GM23338 (cell line): Measurements from ENCODE around the gene CIZ1. TPM values are rescaled to one million over a fixed set of nuclear protein-coding genes. Genes with fewer than 3 reads are reported as not detected.

Experiments
- ATAC-seq: fragments of 200-7000 bp; cut with Tn5 transposase; 3 replicates; pipeline ENCODE4 v1.9.1; 2020
- DNase-seq: peaks from one replicate; pipeline ENCODE4 v3.0.0-alpha.2; 2015; ENCODE audit warnings: low spot score
- H2AFZ ChIP-seq: fragments of 200-600 bp; sonication (generic); 2 replicates; pipeline ENCODE4 v1.8.0; 2016; ENCODE audit warnings: antibody characterized with exemption, mild to moderate bottlenecking, moderate library complexity
- H3F3A ChIP-seq: fragments of 200-600 bp; sonication (generic); replicated peaks from 2 replicates; pipeline ENCODE4 v1.8.0; 2017; ENCODE audit warnings: antibody characterized with exemption, mixed run types, low read depth
- H3K27ac ChIP-seq: fragments of 200-600 bp; sonication (generic); 2 replicates; pipeline ENCODE4 v1.6.1; 2016; ENCODE audit warnings: low read depth
- H3K27me3 ChIP-seq: fragments of 200-600 bp; sonication (generic); 2 replicates; pipeline ENCODE4 v1.8.0; 2016; ENCODE audit warnings: mild to moderate bottlenecking, mixed run types, moderate library complexity; ENCODE audit not compliant: insufficient read depth
- H3K36me3 ChIP-seq: fragments of 200-600 bp; sonication (generic); 2 replicates; pipeline ENCODE4 v1.8.0; 2016; ENCODE audit warnings: mild to moderate bottlenecking; ENCODE audit not compliant: insufficient read depth
- H3K4me1 ChIP-seq: fragments of 200-600 bp; sonication (generic); 2 replicates; pipeline ENCODE4 v1.8.0; 2016; ENCODE audit warnings: mild to moderate bottlenecking, moderate library complexity; ENCODE audit not compliant: insufficient read depth
- H3K4me2 ChIP-seq: fragments of 200-600 bp; sonication (generic); 2 replicates; pipeline ENCODE4 v1.7.1; 2017; ENCODE audit warnings: mixed run types
- H3K4me3 ChIP-seq: fragments of 200-600 bp; sonication (generic); 2 replicates; pipeline ENCODE4 v1.6.1; 2016; ENCODE audit warnings: mixed run types
- H3K79me2 ChIP-seq: fragments of 200-600 bp; sonication (generic); replicated peaks from 2 replicates; pipeline ENCODE4 v1.8.0; 2017; ENCODE audit warnings: mild to moderate bottlenecking; ENCODE audit not compliant: insufficient read depth
- H3K9me2 ChIP-seq: fragments of 200-600 bp; sonication (generic); 2 replicates; pipeline ENCODE4 v1.8.0; 2017; ENCODE audit not compliant: insufficient read depth
- H4K20me1 ChIP-seq: fragments of 200-600 bp; sonication (generic); replicated peaks from 2 replicates; pipeline ENCODE4 v1.8.0; 2017; ENCODE audit warnings: mild to moderate bottlenecking; ENCODE audit not compliant: insufficient read depth
- H3K27ac Mint-ChIP-seq: 2 replicates; pipeline ENCODE4 v1.8.0; 2020; ENCODE audit warnings: inconsistent platforms, mild to moderate bottlenecking, moderate library complexity, mixed read lengths
- H3K27me3 Mint-ChIP-seq: 3 replicates; pipeline ENCODE4 v1.8.0; 2022; ENCODE audit warnings: low read depth, mild to moderate bottlenecking, moderate library complexity, mixed read lengths, inconsistent platforms; ENCODE audit not compliant: insufficient read depth, poor library complexity
- H3K36me3 Mint-ChIP-seq: 3 replicates; pipeline ENCODE4 v1.8.0; 2021; ENCODE audit warnings: low read depth, mild to moderate bottlenecking, inconsistent platforms, moderate library complexity, mixed read lengths
- H3K4me1 Mint-ChIP-seq: 3 replicates; pipeline ENCODE4 v1.8.0; 2020; ENCODE audit warnings: mild to moderate bottlenecking, inconsistent platforms, mixed read lengths
- H3K4me3 Mint-ChIP-seq: 3 replicates; pipeline ENCODE4 v1.8.0; 2021; ENCODE audit warnings: moderate library complexity, mild to moderate bottlenecking, inconsistent platforms, mixed read lengths
- H3K9me3 Mint-ChIP-seq: 3 replicates; pipeline ENCODE4 v1.8.0; 2020; ENCODE audit warnings: moderate library complexity, mild to moderate bottlenecking, inconsistent platforms, mixed read lengths
- CREB1 ChIP-seq: fragments of 250-450 bp; sonication (Bioruptor Pico); IDR thresholded peaks from 2 replicates; pipeline ENCODE4 v1.5.0; 2020; ENCODE audit warnings: low read depth, mild to moderate bottlenecking, moderate library complexity
- CTCF ChIP-seq, 2 experiments: fragments of 200-600 bp in 1 of 2; sonication (generic) in 1 of 2; conservative IDR thresholded peaks; 2 replicates each; pipeline versions ENCODE4 v1.5.1 to v1.6.1; 2016 to 2017; ENCODE audit warnings: antibody characterized with exemption in 2 of 2, low read depth in 2 of 2, mild to moderate bottlenecking in 2 of 2, moderate library complexity in 1 of 2
- ETS1 ChIP-seq: IDR thresholded peaks from 2 replicates; pipeline ENCODE4 v1.6.1; 2016; ENCODE audit warnings: antibody characterized with exemption
- EZH2 ChIP-seq: fragments of 200-600 bp; sonication (generic); IDR thresholded peaks from one replicate; pipeline ENCODE4 v1.8.0; 2017; ENCODE audit warnings: antibody characterized with exemption, mild to moderate bottlenecking, low read depth; ENCODE audit not compliant: unreplicated experiment
- EZH2phosphoT487 ChIP-seq: fragments of 200-600 bp; sonication (generic); IDR thresholded peaks from one replicate; pipeline ENCODE4 v1.8.1; 2018; ENCODE audit warnings: antibody characterized with exemption; ENCODE audit not compliant: unreplicated experiment
- NANOG ChIP-seq: IDR thresholded peaks from 2 replicates; pipeline ENCODE4 v1.6.1; 2016; ENCODE audit warnings: antibody characterized with exemption, borderline replicate concordance
- POLR2AphosphoS5 ChIP-seq: IDR thresholded peaks from 2 replicates; pipeline ENCODE4 v1.6.1; 2016; ENCODE audit warnings: antibody characterized with exemption, low read depth
- STAT1 ChIP-seq: IDR thresholded peaks from one replicate; pipeline ENCODE4 v1.6.1; 2016; ENCODE audit warnings: antibody characterized with exemption; ENCODE audit not compliant: unreplicated experiment
- ZNF331 ChIP-seq: fragments of 250-450 bp; sonication (Bioruptor Pico); IDR thresholded peaks from 2 replicates; pipeline ENCODE4 v1.5.0; 2020; ENCODE audit warnings: low read depth, mild to moderate bottlenecking, moderate library complexity
- ZNF462 ChIP-seq: fragments of 250-450 bp; sonication (Bioruptor Pico); IDR thresholded peaks from 2 replicates; pipeline ENCODE4 v1.5.0; 2020; ENCODE audit warnings: mild to moderate bottlenecking, moderate library complexity
- polyA plus RNA-seq: library from polyadenylated mRNA; unstranded; fragments of >200 nt; fragmentation: Nextera tagmentation; extraction: Ambion mirVana; gene quantifications from 2 replicates; pipeline ENCODE4 v1.2.1, GENCODE V29; 2016
- total RNA-seq: library from RNA; depleted of rRNA; stranded (reverse); fragments of >200 nt; shearing (Covaris generic); gene quantifications from 2 replicates; pipeline ENCODE4 v1.2.3, GENCODE V29; 2014

Gene CIZ1
- total and polyA plus RNA-seq, 2 experiments from 2014 or later = 49.6 to 61.4 TPM

GRCh38 chr9:128182893-128183588, 8.3 kb downstream of the CIZ1 start:
- no peak for ATAC-seq
- no peak overlapping the region for H3K27ac ChIP-seq
- peaks cover 6% of the 10 kb centered on the region; the same call in 1 of the 2 replicates for H3K36me3 ChIP-seq

More at GRCh38 chr9:128182893-128183588, 8.3 kb downstream of the CIZ1 start:
- Mint-ChIP-seq H3K27me3 (peaks cover 10% of the 10 kb centered on the region), H3K4me1 (no peaks in the 10 kb centered on the region), H3K36me3 (peaks cover 60% of the 10 kb centered on the region), H3K27ac (no peak overlapping the region), H3K4me3 (no peak overlapping the region), H3K9me3 (no peaks in the 10 kb centered on the region)
- Histone ChIP-seq H3K9me2 (no peaks in the 10 kb centered on the region), H3F3A (0 out of 2 replicates have a peak, but pooled peaks cover 3% of the 10 kb centered on the region), H3K4me2 (no peak overlapping the region), H3K4me3 (no peak overlapping the region), H3K4me1 (no peaks in the 10 kb centered on the region), H2AFZ (no peak overlapping the region), H3K27me3 (no peaks in the 10 kb centered on the region), H4K20me1 (peaks cover 9% of the 10 kb centered on the region; the same call in 1 of the 2 replicates), H3K79me2 (no peaks in the 10 kb centered on the region)
- TF ChIP-seq ZNF462 (CRISPR knock-in tag) = no peak
- TF ChIP-seq ETS1 = no peak
- no peak for TF ChIP-seq STAT1
- no peak for TF ChIP-seq EZH2phosphoT487
- TF ChIP-seq CREB1 (CRISPR knock-in tag) = no peak
- TF ChIP-seq POLR2AphosphoS5 = no peak
- no peak for TF ChIP-seq EZH2
- TF ChIP-seq NANOG = no peak
- TF ChIP-seq CTCF (conservative IDR thresholded peaks at IDR 0.05; ENCODE audit: low read depth in 2 of 2) = no peak
- no peak for TF ChIP-seq ZNF331
- no peak for DNase-seq
